Neuronal stem cell (in vitro differentiated cells): Measurements from ENCODE around the gene PLCL1.

ENCODE experiments used
- DNase-seq: peaks from one replicate; pipeline ENCODE4 v3.0.0-alpha.2; 2013; ENCODE audit warnings: low spot score
- H2AFZ ChIP-seq: one replicate; pipeline ENCODE4 v1.6.1; 2013; ENCODE audit warnings: mild to moderate bottlenecking, low read length, inconsistent platforms
- H2AK5ac ChIP-seq: 2 replicates; pipeline ENCODE4 v1.6.1; 2013; ENCODE audit warnings: low read depth, mild to moderate bottlenecking, inconsistent platforms, low read length, moderate library complexity, mixed read lengths
- H2BK120ac ChIP-seq: 2 replicates; pipeline ENCODE4 v1.6.1; 2013; ENCODE audit warnings: low read depth, mild to moderate bottlenecking, inconsistent platforms, low read length, moderate library complexity, mixed read lengths
- H2BK12ac ChIP-seq: one replicate; pipeline ENCODE4 v1.6.1; 2013; ENCODE audit warnings: low read length, inconsistent platforms
- H2BK15ac ChIP-seq: 2 replicates; pipeline ENCODE4 v1.6.1; 2013; ENCODE audit warnings: mild to moderate bottlenecking, low read length, inconsistent platforms, mixed read lengths
- H2BK5ac ChIP-seq: one replicate; pipeline ENCODE4 v1.6.1; 2013; ENCODE audit warnings: inconsistent platforms, mild to moderate bottlenecking, low read length, moderate library complexity
- H3K14ac ChIP-seq: one replicate; pipeline ENCODE4 v1.6.1; 2013; ENCODE audit warnings: low read length, inconsistent platforms
- H3K18ac ChIP-seq: 2 replicates; pipeline ENCODE4 v1.6.1; 2013; ENCODE audit warnings: low read length, inconsistent platforms
- H3K23ac ChIP-seq: 2 replicates; pipeline ENCODE4 v1.6.1; 2013; ENCODE audit warnings: low read depth, mild to moderate bottlenecking, mixed read lengths, low read length, inconsistent platforms; ENCODE audit not compliant: poor library complexity
- H3K27ac ChIP-seq: replicated peaks from 3 replicates; pipeline ENCODE4 v1.5.1; 2013; ENCODE audit warnings: low read length, inconsistent platforms
- H3K27me3 ChIP-seq, 3 experiments: 2 replicates each; pipeline ENCODE4 v1.6.1; 2013; ENCODE audit warnings: low read length in 3 of 3, mild to moderate bottlenecking in 2 of 3, inconsistent platforms in 1 of 3, low read depth in 1 of 3, mixed read lengths in 1 of 3, moderate library complexity in 1 of 3; ENCODE audit not compliant: control insufficient read depth in 3 of 3, insufficient read depth in 3 of 3
- H3K36me3 ChIP-seq, 2 donors: replicated peaks in 1 of 2; 2 replicates each; pipeline ENCODE4 v1.6.1; 2013; ENCODE audit warnings: low read length in 2 of 2; ENCODE audit not compliant: control insufficient read depth in 2 of 2, insufficient read depth in 2 of 2
- H3K4ac ChIP-seq: 2 replicates; pipeline ENCODE4 v1.6.1; 2013; ENCODE audit warnings: inconsistent platforms, mild to moderate bottlenecking, low read length, moderate library complexity
- H3K4me1 ChIP-seq, 2 donors: 1 replicate in 1 of 2; 2 replicates in 1 of 2; pipeline ENCODE4 v1.6.1; 2013; ENCODE audit warnings: low read length in 2 of 2, low read depth in 1 of 2; ENCODE audit not compliant: control insufficient read depth in 2 of 2, insufficient read depth in 1 of 2
- H3K4me2 ChIP-seq: one replicate; pipeline ENCODE4 v1.6.1; 2013; ENCODE audit warnings: mild to moderate bottlenecking, low read length, inconsistent platforms; ENCODE audit not compliant: insufficient read depth, poor library complexity, severe bottlenecking
- H3K4me3 ChIP-seq, 2 donors: 2 replicates each; pipeline ENCODE4 v1.5.1; 2013; ENCODE audit warnings: low read length in 2 of 2, mild to moderate bottlenecking in 2 of 2, inconsistent platforms in 1 of 2, moderate library complexity in 1 of 2
- H3K79me1 ChIP-seq: one replicate; pipeline ENCODE4 v1.6.1; 2013; ENCODE audit warnings: low read depth, mild to moderate bottlenecking, inconsistent platforms, low read length, moderate library complexity
- H3K9ac ChIP-seq: one replicate; pipeline ENCODE4 v1.6.1; 2013; ENCODE audit warnings: mild to moderate bottlenecking, low read depth, low read length, inconsistent platforms; ENCODE audit not compliant: poor library complexity
- H3K9me3 ChIP-seq, 2 donors: replicated peaks in 1 of 2; 2 replicates each; pipeline versions ENCODE3 to v1.6.1; 2013; ENCODE audit warnings: low read length in 2 of 2, mild to moderate bottlenecking in 2 of 2, inconsistent platforms in 1 of 2, low read depth in 1 of 2, mixed read lengths in 1 of 2, moderate library complexity in 1 of 2; ENCODE audit not compliant: control insufficient read depth in 2 of 2, insufficient read depth in 1 of 2
- H4K8ac ChIP-seq: one replicate; pipeline ENCODE4 v1.6.1; 2013; ENCODE audit warnings: low read depth, mild to moderate bottlenecking, inconsistent platforms, low read length, moderate library complexity
- H4K91ac ChIP-seq: one replicate; pipeline ENCODE4 v1.6.1; 2013; ENCODE audit warnings: low read length, low read depth, mild to moderate bottlenecking, inconsistent platforms; ENCODE audit not compliant: poor library complexity
- WGBS, 2 donors: extraction: QIAGEN DNeasy Blood & Tissue Kit; methylation state at CpG; one replicate each; pipeline ENCODE4 v1.1.7; 2013; ENCODE audit warnings: missing lambda C conversion rate in 2 of 2, mixed read lengths in 1 of 2; ENCODE audit not compliant: insufficient read length in 2 of 2, insufficient replicate concordance in 1 of 2; ENCODE audit errors: extremely low coverage in 2 of 2; 5-methylcytosine and 5-hydroxymethylcytosine counted together

The PLCL1 gene

GRCh38 chr2:198097630-198098029 lies 293.2 kb downstream of the PLCL1 start:
- Histone ChIP-seq H3K14ac (no peak overlapping the region), H2AK5ac (no peak overlapping the region), H3K9ac (no peak overlapping the region), H3K27ac (no peak overlapping the region), H3K4me2 (no peak overlapping the region), H3K36me3 (peaks cover 0 to 2% of the 10 kb centered on the region in 2 donors), H3K27me3 (no peaks in the 10 kb centered on the region), H4K91ac (no peak overlapping the region), H2BK12ac (no peak overlapping the region), H3K79me1 (no peaks in the 10 kb centered on the region), H2BK120ac (no peak overlapping the region), H3K4ac (no peak overlapping the region), H3K4me3 (no peak overlapping the region), H3K9me3 (no peaks in the 10 kb centered on the region), H2BK15ac (no peak overlapping the region), H3K4me1 (no peaks in the 10 kb centered on the region), H3K18ac (no peak overlapping the region), H2BK5ac (no peak overlapping the region), H3K23ac (no peak overlapping the region), H2AFZ (no peak overlapping the region), H4K8ac (no peak overlapping the region)
- no CpG with 5 or more reads among the region's 3 CpGs for WGBS, 2 donors
- DNase-seq = no peak

GRCh38 chr2:198098386-198098785 lies 294.0 kb downstream of the PLCL1 start:
- Histone ChIP-seq H4K91ac (no peak overlapping the region), H3K9ac (no peak overlapping the region), H2BK5ac (no peak overlapping the region), H4K8ac (no peak overlapping the region), H3K4me1 (no peaks in the 10 kb centered on the region), H3K14ac (no peak overlapping the region), H2BK120ac (no peak overlapping the region), H3K4me3 (no peak overlapping the region), H3K18ac (no peak overlapping the region), H2BK12ac (no peak overlapping the region), H3K9me3 (no peaks in the 10 kb centered on the region), H3K79me1 (no peaks in the 10 kb centered on the region), H2AK5ac (no peak overlapping the region), H3K23ac (no peak overlapping the region), H3K4ac (no peak overlapping the region), H3K4me2 (no peak overlapping the region), H2AFZ (no peak overlapping the region), H3K27ac (no peak overlapping the region), H3K27me3 (no peaks in the 10 kb centered on the region), H3K36me3 (peaks cover 0 to 2% of the 10 kb centered on the region in 2 donors), H2BK15ac (no peak overlapping the region)
- no CpG with 5 or more reads among the region's 1 CpG for WGBS, 2 donors
- no peak for DNase-seq

DNA sequence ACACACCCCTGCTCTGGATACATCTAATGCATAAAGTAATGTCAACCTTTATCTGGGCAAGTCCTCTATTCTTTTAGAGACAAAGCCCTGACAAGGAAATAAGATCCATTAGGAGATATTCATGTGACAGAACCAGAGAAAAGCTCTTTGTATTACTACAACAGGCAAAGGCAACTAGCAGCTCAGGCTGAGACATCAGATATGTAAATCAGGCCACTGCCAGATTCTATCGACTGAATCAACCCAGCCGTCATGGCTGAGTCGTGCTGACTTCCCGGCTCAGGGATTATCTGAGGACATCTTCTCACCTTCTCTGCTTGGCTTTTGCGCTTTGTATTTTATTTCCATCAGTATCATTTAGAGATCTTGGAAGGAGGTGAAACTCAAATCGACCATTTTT lies 294.5 kb downstream of the PLCL1 start:
- DNase-seq = peak; percentile 21
- Histone ChIP-seq H4K8ac (no peak overlapping the region), H3K27me3 (no peaks in the 10 kb centered on the region), H2BK120ac (no peak overlapping the region), H2BK5ac (no peak overlapping the region), H3K18ac (no peak overlapping the region), H3K4me2 (no peak overlapping the region), H4K91ac (no peak overlapping the region), H2AFZ (no peak overlapping the region), H3K79me1 (no peaks in the 10 kb centered on the region), H2BK15ac (no peak overlapping the region), H3K9ac (no peak overlapping the region), H2BK12ac (no peak overlapping the region), H3K4me1 (no peaks in the 10 kb centered on the region), H3K27ac (no peak overlapping the region), H3K36me3 (peaks cover 0 to 2% of the 10 kb centered on the region in 2 donors), H2AK5ac (no peak overlapping the region), H3K9me3 (no peaks in the 10 kb centered on the region), H3K4me3 (no peak overlapping the region), H3K4ac (no peak overlapping the region), H3K14ac (no peak overlapping the region), H3K23ac (no peak overlapping the region)
- no CpG with 5 or more reads among the region's 6 CpGs for WGBS, 2 donors

GRCh38 chr2:198100346-198100745 lies 296.0 kb downstream of the PLCL1 start:
- Histone ChIP-seq H2BK5ac (no peak overlapping the region), H3K9me3 (no peaks in the 10 kb centered on the region), H3K27me3 (no peaks in the 10 kb centered on the region), H2BK15ac (no peak overlapping the region), H3K23ac (no peak overlapping the region), H3K14ac (no peak overlapping the region), H2AK5ac (no peak overlapping the region), H3K18ac (no peak overlapping the region), H3K79me1 (no peaks in the 10 kb centered on the region), H3K4me3 (no peak overlapping the region), H3K27ac (no peak overlapping the region), H3K4me1 (no peaks in the 10 kb centered on the region), H4K8ac (no peak overlapping the region), H2AFZ (no peak overlapping the region), H2BK12ac (no peak overlapping the region), H3K9ac (no peak overlapping the region), H3K36me3 (peaks cover 0 to 2% of the 10 kb centered on the region in 2 donors), H3K4ac (no peak overlapping the region), H2BK120ac (no peak overlapping the region), H3K4me2 (no peak overlapping the region), H4K91ac (no peak overlapping the region)
- DNase-seq = no peak
- WGBS, 2 donors = no CpG with 5 or more reads among the region's 1 CpG
